Uterus (tissue), 2 donors: ENCODE data around the gene EPYC.

Source experiments
- POLR2A ChIP-seq, 2 donors: fragments of 450-650 bp; IDR thresholded peaks; one replicate each; pipeline ENCODE4 v1.6.1; 2016; ENCODE audit warnings: antibody characterized with exemption in 2 of 2, mild to moderate bottlenecking in 1 of 2, moderate library complexity in 1 of 2
- TF ChIP-seq, protein P1 (sequence below), 4 experiments: fragments of 200-600 bp in 2 of 4; fragments of 450-650 bp in 2 of 4; sonication (generic) in 2 of 4; IDR thresholded peaks; one replicate each; pipeline ENCODE4 v1.5.1; 2016 to 2019; ENCODE audit warnings: antibody characterized with exemption in 4 of 4, mild to moderate bottlenecking in 2 of 4, moderate library complexity in 1 of 4

DNA sequence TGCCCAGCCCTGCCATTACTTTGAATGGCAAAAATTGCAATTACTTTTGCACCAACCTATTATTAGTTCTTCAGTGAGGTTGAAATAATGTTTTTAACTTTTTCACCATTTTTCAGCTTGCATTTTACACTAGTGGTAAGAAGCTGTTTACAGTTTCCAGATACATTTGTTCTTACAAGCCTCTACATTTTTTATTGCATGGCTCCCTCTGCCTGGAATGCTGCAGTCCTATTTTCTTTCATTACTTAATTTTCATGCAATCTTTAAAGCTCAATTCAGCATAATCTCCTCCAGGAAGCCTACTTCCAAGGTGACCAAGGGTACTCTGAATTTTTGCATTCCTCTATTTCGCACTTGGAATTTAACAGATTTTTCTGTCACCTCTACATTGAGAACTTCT is 83.2 kb downstream of the EPYC start:
- TF ChIP-seq, protein P1, sequence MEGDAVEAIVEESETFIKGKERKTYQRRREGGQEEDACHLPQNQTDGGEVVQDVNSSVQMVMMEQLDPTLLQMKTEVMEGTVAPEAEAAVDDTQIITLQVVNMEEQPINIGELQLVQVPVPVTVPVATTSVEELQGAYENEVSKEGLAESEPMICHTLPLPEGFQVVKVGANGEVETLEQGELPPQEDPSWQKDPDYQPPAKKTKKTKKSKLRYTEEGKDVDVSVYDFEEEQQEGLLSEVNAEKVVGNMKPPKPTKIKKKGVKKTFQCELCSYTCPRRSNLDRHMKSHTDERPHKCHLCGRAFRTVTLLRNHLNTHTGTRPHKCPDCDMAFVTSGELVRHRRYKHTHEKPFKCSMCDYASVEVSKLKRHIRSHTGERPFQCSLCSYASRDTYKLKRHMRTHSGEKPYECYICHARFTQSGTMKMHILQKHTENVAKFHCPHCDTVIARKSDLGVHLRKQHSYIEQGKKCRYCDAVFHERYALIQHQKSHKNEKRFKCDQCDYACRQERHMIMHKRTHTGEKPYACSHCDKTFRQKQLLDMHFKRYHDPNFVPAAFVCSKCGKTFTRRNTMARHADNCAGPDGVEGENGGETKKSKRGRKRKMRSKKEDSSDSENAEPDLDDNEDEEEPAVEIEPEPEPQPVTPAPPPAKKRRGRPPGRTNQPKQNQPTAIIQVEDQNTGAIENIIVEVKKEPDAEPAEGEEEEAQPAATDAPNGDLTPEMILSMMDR (IDR thresholded peaks at IDR 0.05), result no peak
- no peak for TF ChIP-seq POLR2A (IDR thresholded peaks at IDR 0.05)
